MM.1S (cell line): ENCODE results near the gene C16orf54.

ENCODE experiments used
- EZH2 ChIP-seq: fragments of 300-600 bp; sonication (generic); optimal IDR thresholded peaks from 2 replicates; pipeline ENCODE3; 2017; ENCODE audit warnings: low read depth, mild to moderate bottlenecking, antibody characterized with exemption, low read length, mixed read lengths
- EZH2phosphoT487 ChIP-seq: fragments of 300-600 bp; sonication (generic); IDR thresholded peaks from 2 replicates; pipeline ENCODE4 v1.6.1; 2018; ENCODE audit warnings: antibody characterized with exemption, low read length
- TF ChIP-seq, protein P1 (sequence below): fragments of 300-600 bp; sonication (generic); IDR thresholded peaks from 2 replicates; pipeline ENCODE4 v1.5.1; 2016; ENCODE audit warnings: antibody characterized with exemption, low read length, mixed read lengths

DNA sequence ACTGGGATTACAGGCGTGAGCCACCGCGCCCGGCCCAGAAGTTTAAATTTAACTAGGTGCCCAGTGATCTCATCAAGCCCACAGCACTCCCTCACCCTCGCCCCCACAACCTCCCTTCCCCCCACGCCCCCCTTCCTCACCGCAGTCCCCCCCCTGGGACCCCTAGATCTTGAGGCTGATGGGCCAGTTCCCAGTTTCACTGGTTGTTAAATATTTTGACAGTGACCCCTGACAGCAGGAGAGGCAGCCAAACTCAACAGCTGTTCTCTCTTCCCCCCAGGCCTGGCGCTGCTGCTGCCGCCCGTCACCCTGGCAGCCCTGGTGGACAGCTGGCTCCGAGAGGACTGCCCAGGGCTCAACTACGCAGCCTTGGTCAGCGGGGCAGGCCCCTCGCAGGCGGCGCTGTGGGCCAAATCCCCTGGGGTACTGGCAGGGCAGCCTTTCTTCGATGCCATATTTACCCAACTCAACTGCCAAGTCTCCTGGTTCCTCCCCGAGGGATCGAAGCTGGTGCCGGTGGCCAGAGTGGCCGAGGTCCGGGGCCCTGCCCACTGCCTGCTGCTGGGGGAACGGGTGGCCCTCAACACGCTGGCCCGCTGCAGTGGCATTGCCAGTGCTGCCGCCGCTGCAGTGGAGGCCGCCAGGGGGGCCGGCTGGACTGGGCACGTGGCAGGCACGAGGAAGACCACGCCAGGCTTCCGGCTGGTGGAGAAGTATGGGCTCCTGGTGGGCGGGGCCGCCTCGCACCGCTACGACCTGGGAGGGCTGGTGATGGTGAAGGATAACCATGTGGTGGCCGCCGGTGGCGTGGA is 51.2 kb downstream of the C16orf54 start:
- TF ChIP-seq, protein P1, sequence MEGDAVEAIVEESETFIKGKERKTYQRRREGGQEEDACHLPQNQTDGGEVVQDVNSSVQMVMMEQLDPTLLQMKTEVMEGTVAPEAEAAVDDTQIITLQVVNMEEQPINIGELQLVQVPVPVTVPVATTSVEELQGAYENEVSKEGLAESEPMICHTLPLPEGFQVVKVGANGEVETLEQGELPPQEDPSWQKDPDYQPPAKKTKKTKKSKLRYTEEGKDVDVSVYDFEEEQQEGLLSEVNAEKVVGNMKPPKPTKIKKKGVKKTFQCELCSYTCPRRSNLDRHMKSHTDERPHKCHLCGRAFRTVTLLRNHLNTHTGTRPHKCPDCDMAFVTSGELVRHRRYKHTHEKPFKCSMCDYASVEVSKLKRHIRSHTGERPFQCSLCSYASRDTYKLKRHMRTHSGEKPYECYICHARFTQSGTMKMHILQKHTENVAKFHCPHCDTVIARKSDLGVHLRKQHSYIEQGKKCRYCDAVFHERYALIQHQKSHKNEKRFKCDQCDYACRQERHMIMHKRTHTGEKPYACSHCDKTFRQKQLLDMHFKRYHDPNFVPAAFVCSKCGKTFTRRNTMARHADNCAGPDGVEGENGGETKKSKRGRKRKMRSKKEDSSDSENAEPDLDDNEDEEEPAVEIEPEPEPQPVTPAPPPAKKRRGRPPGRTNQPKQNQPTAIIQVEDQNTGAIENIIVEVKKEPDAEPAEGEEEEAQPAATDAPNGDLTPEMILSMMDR = no peak
- TF ChIP-seq EZH2 (no peak), EZH2phosphoT487 (no peak)
